LNCaP clone FGC (cell line): ENCODE data around the gene NAXD.

Experiments used
- DNase-seq: peaks from one replicate; pipeline ENCODE4 v3.0.0-alpha.2; 2011; ENCODE audit warnings: low read depth
- H3K4me3 ChIP-seq: 2 replicates; pipeline ENCODE4 v1.5.1; 2011; ENCODE audit warnings: mild to moderate bottlenecking, low read depth, low read length, control low read depth
- TF ChIP-seq, protein P1 (sequence below): IDR thresholded peaks from 2 replicates; pipeline ENCODE4 v1.5.1; 2012; ENCODE audit warnings: mild to moderate bottlenecking; ENCODE audit not compliant: control insufficient read depth, insufficient read depth; ENCODE audit errors: extremely low read depth

Gene NAXD

GRCh38 chr13:110648848-110649421 is 33.6 kb downstream of the NAXD start:
- TF ChIP-seq, protein P1, sequence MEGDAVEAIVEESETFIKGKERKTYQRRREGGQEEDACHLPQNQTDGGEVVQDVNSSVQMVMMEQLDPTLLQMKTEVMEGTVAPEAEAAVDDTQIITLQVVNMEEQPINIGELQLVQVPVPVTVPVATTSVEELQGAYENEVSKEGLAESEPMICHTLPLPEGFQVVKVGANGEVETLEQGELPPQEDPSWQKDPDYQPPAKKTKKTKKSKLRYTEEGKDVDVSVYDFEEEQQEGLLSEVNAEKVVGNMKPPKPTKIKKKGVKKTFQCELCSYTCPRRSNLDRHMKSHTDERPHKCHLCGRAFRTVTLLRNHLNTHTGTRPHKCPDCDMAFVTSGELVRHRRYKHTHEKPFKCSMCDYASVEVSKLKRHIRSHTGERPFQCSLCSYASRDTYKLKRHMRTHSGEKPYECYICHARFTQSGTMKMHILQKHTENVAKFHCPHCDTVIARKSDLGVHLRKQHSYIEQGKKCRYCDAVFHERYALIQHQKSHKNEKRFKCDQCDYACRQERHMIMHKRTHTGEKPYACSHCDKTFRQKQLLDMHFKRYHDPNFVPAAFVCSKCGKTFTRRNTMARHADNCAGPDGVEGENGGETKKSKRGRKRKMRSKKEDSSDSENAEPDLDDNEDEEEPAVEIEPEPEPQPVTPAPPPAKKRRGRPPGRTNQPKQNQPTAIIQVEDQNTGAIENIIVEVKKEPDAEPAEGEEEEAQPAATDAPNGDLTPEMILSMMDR, result no peak
- H3K4me3 ChIP-seq, result no peak overlapping the region

GRCh38 chr13:110649551-110649950 is 34.2 kb downstream of the NAXD start:
- DNase-seq, result no peak
- TF ChIP-seq, protein P1, result no peak

More at GRCh38 chr13:110648848-110649421, 33.6 kb downstream of the NAXD start:
- no peak for DNase-seq

DNA sequence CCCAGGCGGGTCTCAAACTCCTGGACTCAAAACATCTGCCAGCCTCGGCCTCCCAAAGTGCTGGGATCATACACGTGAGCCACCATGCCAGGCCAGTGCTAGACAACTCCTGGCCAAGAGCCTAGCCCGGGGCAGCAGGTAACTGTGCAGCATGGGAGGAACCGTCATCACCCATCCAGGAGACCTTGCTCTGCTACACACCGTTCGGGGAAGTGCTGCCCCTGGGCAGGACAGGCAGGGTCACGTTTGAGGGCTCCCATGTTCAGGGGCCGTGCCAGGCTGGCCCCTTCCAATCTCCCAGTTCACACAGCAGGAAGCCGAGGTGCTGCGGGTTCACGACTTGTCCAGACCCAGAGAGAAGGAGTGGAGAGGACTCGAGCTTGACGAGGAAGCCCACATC is 35.1 kb downstream of the NAXD start:
- TF ChIP-seq, protein P1, result no peak
- no peak for DNase-seq
- H3K4me3 ChIP-seq, result no peak overlapping the region

More at GRCh38 chr13:110649551-110649950, 34.2 kb downstream of the NAXD start:
- H3K4me3 ChIP-seq, result no peak overlapping the region

- H3K4me3 ChIP-seq, result no peak overlapping the region
- DNase-seq, result no peak
- TF ChIP-seq, protein P1, result no peak
Observed at GRCh38 chr13:110651271-110651670, 35.9 kb downstream of the NAXD start.

DNA sequence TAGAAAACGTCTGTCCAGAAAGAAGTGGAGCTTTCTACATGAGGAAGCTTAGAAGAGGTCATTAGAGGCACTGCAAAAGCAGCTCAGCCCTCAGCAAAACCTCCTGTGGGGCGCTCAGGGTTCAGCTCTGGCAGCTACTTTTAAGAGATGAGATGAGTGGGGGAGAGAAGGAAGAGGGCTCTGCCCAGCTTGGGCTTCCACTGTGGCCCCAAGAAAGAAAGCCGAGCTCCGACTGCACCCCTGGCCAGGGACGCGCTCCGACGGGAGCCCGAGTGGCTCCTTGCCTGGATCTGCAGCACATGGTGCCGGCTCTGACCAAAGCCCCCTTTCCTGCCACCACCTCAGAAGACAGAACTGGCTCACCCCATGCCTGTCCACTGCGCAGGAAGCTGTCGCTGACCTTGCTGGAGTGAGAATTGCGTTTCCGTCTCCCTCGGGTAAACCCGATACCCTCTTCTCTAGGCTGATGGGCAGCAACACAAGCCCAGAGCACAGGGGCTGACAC is 36.4 kb downstream of the NAXD start:
- TF ChIP-seq, protein P1, result no peak
- DNase-seq, result no peak
- no peak overlapping the region for H3K4me3 ChIP-seq

GRCh38 chr13:110652231-110652730 is 36.9 kb downstream of the NAXD start:
- DNase-seq, result no peak

GRCh38 chr13:110652764-110653163 is 37.4 kb downstream of the NAXD start:
- TF ChIP-seq, protein P1, result no peak
- no peak overlapping the region for H3K4me3 ChIP-seq
- DNase-seq, result no peak

More at GRCh38 chr13:110652231-110652730, 36.9 kb downstream of the NAXD start:
- TF ChIP-seq, protein P1, result no peak
- H3K4me3 ChIP-seq, result no peak overlapping the region
